ENCODE measurements around the gene ITGB4. TPM values are rescaled to one million over a fixed set of nuclear protein-coding genes. Genes with fewer than 3 reads are reported as not detected.

ITGB4 gene
- total and polyA plus RNA-seq, 2 of the 13 experiments (the other 11 are each of a cell fraction or from before 2014, with no cell fraction given) = 6.9 to 14.5 TPM

- TF ChIP-seq MLXIP (CRISPR knock-in tag; IDR thresholded peaks at IDR 0.05; ENCODE audit: borderline replicate concordance) (no peak), ZFYVE20 (CRISPR knock-in tag; IDR thresholded peaks at IDR 0.05; ENCODE audit: borderline replicate concordance, low read depth) (no peak), CBFB (CRISPR knock-in tag; IDR thresholded peaks at IDR 0.05) (no peak), HMGA1 (CRISPR knock-in tag; conservative IDR thresholded peaks at IDR 0.05) (no peak), RBM39 (IDR thresholded peaks at IDR 0.05; ENCODE audit: low read depth, low read length, poor library complexity, severe bottlenecking) (no peak), U2AF1 (optimal IDR thresholded peaks at IDR 0.05; ENCODE audit: low read depth, low read length) (peak; percentile 19), TEAD3 (CRISPR knock-in tag; optimal IDR thresholded peaks at IDR 0.05; ENCODE audit: borderline replicate concordance) (peak; percentile 34), NFIC (IDR thresholded peaks at IDR 0.05; ENCODE audit: low read length) (no peak), TGIF2 (CRISPR knock-in tag; IDR thresholded peaks at IDR 0.05) (no peak), RARG (CRISPR knock-in tag; IDR thresholded peaks at IDR 0.05; ENCODE audit: low read depth) (no peak), MED1 (CRISPR knock-in tag; IDR thresholded peaks at IDR 0.05) (no peak), ZNF382 (CRISPR knock-in tag; IDR thresholded peaks at IDR 0.05; ENCODE audit: borderline replicate concordance) (no peak), ZBTB7A (CRISPR knock-in tag; IDR thresholded peaks at IDR 0.05) (no peak), SAP130 (CRISPR knock-in tag; IDR thresholded peaks at IDR 0.05; ENCODE audit: low read depth) (peak; percentile 55), ZNF232 (CRISPR knock-in tag; IDR thresholded peaks at IDR 0.05; ENCODE audit: borderline replicate concordance) (0 out of 2 replicates have a peak, but pooled peaks have one; percentile 7), REPIN1 (CRISPR knock-in tag; IDR thresholded peaks at IDR 0.05; ENCODE audit: borderline replicate concordance, low read depth) (no peak), ZNF207 (IDR thresholded peaks at IDR 0.05; ENCODE audit: borderline replicate concordance) (no peak), NR2F2 (IDR thresholded peaks at IDR 0.05; ENCODE audit: borderline replicate concordance, low read depth) (no peak), ZFP91 (CRISPR knock-in tag; IDR thresholded peaks at IDR 0.05; ENCODE audit: borderline replicate concordance) (peak; percentile 39; the same call in 1 of the 2 replicates), RORA (CRISPR knock-in tag; IDR thresholded peaks at IDR 0.05) (no peak), RAD51 (IDR thresholded peaks at IDR 0.05; ENCODE audit: borderline replicate concordance) (no peak), ZNF776 (CRISPR knock-in tag; IDR thresholded peaks at IDR 0.05) (no peak), PTBP1 (IDR thresholded peaks at IDR 0.05; ENCODE audit: low read depth, low read length, poor library complexity, severe bottlenecking) (no peak)
- TF ChIP-seq, protein P1, sequence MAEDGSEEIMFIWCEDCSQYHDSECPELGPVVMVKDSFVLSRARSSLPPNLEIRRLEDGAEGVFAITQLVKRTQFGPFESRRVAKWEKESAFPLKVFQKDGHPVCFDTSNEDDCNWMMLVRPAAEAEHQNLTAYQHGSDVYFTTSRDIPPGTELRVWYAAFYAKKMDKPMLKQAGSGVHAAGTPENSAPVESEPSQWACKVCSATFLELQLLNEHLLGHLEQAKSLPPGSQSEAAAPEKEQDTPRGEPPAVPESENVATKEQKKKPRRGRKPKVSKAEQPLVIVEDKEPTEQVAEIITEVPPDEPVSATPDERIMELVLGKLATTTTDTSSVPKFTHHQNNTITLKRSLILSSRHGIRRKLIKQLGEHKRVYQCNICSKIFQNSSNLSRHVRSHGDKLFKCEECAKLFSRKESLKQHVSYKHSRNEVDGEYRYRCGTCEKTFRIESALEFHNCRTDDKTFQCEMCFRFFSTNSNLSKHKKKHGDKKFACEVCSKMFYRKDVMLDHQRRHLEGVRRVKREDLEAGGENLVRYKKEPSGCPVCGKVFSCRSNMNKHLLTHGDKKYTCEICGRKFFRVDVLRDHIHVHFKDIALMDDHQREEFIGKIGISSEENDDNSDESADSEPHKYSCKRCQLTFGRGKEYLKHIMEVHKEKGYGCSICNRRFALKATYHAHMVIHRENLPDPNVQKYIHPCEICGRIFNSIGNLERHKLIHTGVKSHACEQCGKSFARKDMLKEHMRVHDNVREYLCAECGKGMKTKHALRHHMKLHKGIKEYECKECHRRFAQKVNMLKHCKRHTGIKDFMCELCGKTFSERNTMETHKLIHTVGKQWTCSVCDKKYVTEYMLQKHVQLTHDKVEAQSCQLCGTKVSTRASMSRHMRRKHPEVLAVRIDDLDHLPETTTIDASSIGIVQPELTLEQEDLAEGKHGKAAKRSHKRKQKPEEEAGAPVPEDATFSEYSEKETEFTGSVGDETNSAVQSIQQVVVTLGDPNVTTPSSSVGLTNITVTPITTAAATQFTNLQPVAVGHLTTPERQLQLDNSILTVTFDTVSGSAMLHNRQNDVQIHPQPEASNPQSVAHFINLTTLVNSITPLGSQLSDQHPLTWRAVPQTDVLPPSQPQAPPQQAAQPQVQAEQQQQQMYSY (CRISPR knock-in tag; IDR thresholded peaks at IDR 0.05) = no peak
Measured at GRCh38 chr17:75697651-75698291, 23.5 kb upstream of the ITGB4 start (continued).
